ENCODE data around the gene TGFBR2. TPM values are rescaled to one million over a fixed set of nuclear protein-coding genes. Genes with fewer than 3 reads are reported as not detected.

Gene TGFBR2
- total RNA-seq, 1 donor from 2014 or later = 221 TPM

GRCh38 chr3:30679045-30679444 lies 72.6 kb downstream of the TGFBR2 start:
- intact Hi-C loops (cut with DNase I) = no loop called here
- DNase-seq (ENCODE audit: low spot score) (no peak), ATAC-seq (no peak)

DNA sequence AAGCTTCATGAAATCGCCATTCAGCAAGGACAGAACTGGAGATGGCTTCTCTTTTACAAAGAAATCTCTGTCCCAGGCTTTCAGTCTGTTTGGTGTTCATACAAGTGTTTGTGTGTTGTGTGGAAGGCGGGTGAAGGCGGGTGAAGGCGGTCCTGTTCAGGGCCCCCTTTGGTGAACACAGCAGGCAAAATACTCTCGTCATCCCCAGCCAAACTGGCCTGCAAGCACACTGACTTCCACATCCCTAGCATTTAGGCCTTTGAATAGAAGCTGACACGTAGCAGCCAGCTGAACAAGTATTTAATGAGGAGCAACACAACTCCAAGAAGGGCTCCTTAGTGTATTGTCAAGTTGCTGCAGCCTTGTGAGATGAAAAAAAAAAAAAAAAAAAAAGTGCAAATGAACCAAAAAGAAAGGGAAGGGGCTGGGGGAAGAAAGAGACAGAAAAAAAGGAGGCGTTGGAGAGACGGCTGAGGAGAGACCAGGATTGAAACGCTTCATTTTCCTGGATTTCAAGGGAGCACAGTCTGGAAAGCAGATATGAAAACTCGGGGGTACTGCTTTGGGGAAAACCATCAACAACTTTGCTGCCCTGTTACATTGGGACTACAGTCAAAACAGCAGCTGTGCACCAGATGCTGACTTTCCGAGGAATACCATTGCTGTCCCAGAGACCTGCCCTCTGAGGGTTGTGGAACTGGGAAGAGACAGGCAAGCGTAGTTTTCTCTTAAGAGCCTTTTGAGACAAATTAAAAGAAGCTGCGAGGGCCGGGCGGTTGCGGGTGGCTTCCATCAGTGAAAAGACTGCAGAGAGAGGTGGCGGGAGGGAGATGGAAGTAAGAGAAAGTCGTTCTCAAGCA lies 74.6 kb downstream of the TGFBR2 start:
- DNase-seq (ENCODE audit: low spot score) (peak; percentile 79), ATAC-seq (peak; percentile 82)
- intact Hi-C loops (cut with DNase I) = no loop called here

DNA sequence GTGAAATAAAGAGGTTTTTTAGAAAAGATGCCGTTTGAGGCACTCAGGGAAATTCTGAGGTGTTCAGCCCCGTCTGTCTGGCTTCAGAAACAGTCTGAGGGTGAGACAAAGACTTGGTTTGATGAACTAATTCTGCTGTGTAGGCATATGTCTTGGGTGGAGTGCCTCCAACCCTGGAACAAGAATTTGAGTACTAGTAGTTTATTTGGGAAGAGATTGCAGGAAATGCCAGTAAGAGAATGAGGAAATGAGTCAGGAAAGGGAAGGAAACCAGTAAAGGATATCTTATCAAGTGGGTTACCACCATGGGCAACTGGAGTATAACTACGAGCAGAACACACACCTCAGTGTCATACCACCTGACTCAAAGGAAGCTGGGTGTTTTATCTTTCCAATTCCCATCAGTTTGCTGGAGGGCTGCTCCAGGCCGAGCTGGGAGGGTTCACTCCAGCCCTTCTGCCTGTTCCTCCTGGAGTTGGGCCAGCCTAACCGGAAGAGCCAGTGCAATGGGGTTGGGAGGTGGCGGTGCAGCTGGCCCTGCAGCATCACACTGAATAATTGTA lies 75.3 kb downstream of the TGFBR2 start:
- peak; percentile 46 for ATAC-seq
- DNase-seq (ENCODE audit: low spot score) = no peak
- intact Hi-C loops (cut with DNase I) = no loop called here

GRCh38 chr3:30682434-30683155 lies 76.2 kb downstream of the TGFBR2 start:
- intact Hi-C loops (cut with DNase I) = no loop called here
- ATAC-seq = no peak
- DNase-seq (ENCODE audit: low spot score) = no peak

DNA sequence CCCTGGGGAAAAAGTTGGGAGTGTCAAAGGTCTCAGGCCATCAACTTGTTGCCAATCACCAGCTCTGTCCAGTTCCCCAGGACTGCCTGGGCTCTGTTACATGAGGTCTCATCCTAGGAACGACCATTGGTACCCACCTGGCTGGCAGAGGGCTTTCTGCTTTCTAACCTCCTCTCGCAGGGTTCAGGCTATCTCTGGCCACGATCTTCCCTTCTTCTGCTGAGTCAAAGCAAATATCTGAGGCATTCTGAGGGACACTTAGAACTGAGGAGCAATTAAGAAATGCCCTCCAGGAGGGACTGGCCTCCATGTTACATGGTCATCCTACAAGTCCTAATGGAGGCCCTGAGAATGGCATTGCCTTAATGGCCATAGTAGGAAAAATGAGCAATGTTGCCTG lies 77.4 kb downstream of the TGFBR2 start:
- ATAC-seq = no peak
- intact Hi-C loops (cut with DNase I) = no loop called here
- no peak for DNase-seq (ENCODE audit: low spot score)

GRCh38 chr3:30684356-30684755 lies 78.0 kb downstream of the TGFBR2 start:
- no peak for ATAC-seq
- intact Hi-C loops (cut with DNase I) = no loop called here
- no peak for DNase-seq (ENCODE audit: low spot score)

DNA sequence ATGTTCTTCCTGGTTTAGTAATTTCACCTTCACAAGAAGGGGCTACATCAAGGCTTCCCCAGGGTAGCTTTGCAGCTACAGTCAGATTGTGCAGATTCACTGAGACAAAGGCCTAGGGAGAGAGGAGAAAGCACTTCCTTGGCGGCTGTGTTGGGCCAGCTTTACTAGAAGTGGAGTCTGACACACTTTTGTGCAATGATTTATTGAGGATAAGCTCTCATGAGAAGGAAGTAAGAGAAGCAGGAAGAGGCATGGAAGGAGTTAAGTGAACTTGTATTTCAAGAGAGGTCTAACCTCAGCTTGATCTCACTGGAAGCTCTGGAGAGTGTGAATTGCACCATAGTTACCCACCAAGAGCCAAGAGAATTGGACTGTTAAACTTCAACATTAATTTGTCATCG lies 78.9 kb downstream of the TGFBR2 start:
- ATAC-seq = peak; percentile 19
- no peak for DNase-seq (ENCODE audit: low spot score)
- intact Hi-C loops (cut with DNase I) = no loop called here

- intact Hi-C loops (cut with DNase I) = no loop called here
- ATAC-seq = no peak
- no peak for DNase-seq (ENCODE audit: low spot score)
These were observed 79.8 kb downstream of the TGFBR2 start for GRCh38 chr3:30686176-30686575.

DNA sequence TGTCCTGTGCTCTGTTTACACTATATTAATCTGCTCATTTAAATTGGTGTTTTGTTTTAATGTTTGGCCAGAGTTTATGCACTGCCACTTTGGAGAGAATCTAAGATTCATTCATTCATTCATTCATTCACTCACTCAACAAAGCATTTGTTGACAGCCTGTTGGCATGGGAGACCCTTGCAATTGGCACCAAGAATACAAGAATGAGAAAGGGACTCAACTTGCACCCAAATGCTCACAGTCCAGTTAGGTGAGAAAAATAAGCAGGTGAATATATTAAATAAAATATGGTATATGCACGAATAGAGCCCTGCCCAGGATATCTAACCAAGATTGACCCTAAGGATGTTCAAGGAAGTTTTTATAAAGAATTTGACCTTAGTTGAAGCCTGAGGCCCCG lies 80.4 kb downstream of the TGFBR2 start:
- intact Hi-C loops (cut with DNase I) = no loop called here
- DNase-seq (ENCODE audit: low spot score) = no peak
- ATAC-seq = no peak

GRCh38 chr3:30687930-30688570 lies 81.6 kb downstream of the TGFBR2 start:
- intact Hi-C loops (cut with DNase I) = no loop called here
- ATAC-seq = no peak

GRCh38 chr3:30688776-30689641 lies 82.6 kb downstream of the TGFBR2 start:
- no peak for DNase-seq (ENCODE audit: low spot score)
- intact Hi-C loops (cut with DNase I) = no loop called here
- ATAC-seq = peak; percentile 25

More at GRCh38 chr3:30687930-30688570, 81.6 kb downstream of the TGFBR2 start:
- no peak for DNase-seq (ENCODE audit: low spot score)

DNA sequence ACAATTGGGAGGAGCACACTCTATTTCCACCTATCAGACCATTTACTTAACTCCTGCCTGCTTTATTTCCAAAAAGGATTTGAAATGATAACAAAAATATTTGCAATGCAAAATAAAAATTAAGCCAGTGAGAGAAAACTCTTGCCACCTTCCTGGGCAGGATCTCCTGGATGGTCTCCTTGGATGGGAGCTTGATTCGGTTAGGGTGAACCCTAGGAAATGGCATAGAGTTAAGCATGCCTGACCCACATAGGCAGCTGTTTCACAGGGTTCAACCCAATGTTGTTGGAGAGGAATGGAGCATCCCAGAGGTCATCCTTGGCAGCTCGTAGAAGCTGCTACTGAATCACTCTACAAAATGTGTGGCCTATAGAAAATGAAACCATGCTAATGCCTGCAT lies 83.8 kb downstream of the TGFBR2 start:
- DNase-seq (ENCODE audit: low spot score) (no peak), ATAC-seq (no peak)
- intact Hi-C loops (cut with DNase I) = no loop called here

GRCh38 chr3:30691249-30691880 lies 85.0 kb downstream of the TGFBR2 start:
- DNase-seq (ENCODE audit: low spot score) = no peak
- no peak for ATAC-seq
- intact Hi-C loops (cut with DNase I) = no loop called here

DNA sequence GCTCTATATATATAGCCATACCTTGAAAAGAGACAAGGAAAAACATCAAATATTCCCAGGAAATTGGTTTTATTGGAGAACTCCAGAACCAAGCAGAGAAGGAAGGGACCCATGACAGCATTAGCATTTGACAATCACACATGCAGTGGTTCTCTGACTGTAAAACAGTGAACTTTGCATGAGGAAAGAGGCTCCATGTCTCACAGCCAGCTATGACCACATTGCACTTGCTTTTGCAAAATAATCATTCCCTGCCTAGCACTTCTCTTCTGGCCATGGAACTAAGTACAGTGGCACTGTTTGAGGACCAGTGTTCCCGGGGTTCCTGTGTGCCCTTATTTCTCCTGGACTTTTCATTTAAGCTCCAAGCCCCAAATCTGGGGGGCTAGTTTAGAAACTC lies 85.5 kb downstream of the TGFBR2 start:
- ATAC-seq (peak; percentile 11), DNase-seq (ENCODE audit: low spot score) (no peak)
- intact Hi-C loops (cut with DNase I) = no loop called here

DNA sequence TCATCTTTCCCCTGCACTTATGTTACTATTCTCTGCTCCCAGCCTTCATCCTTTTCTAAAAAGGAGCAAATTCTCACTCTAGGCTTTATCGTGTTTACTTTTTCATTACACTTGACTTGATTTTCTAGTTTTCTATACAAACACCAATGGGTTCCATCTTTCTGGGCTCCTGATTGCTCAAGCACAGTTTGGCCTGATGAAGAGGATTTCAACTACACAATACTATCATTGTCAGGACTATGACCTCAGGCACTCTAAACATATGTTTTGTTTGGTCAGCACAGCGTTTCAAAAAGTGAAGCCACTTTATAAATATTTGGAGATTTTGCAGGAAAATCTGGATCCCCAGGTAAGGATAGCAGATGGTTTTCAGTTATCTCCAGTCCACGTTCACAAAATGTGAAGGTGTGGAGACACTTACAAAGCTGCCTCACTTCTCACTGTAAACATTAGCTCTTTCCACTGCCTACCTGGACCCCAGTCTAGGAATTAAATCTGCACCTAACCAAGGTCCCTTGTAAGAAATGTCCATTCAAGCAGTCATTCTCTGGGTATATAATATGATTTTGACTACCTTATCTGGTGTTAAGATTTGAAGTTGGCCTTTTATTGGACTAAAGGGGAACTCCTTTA lies 86.2 kb downstream of the TGFBR2 start:
- no peak for DNase-seq (ENCODE audit: low spot score)
- ATAC-seq = no peak
- intact Hi-C loops (cut with DNase I) = no loop called here

- DNase-seq (ENCODE audit: low spot score) (no peak), ATAC-seq (peak; percentile 86)
- intact Hi-C loops (cut with DNase I) = no loop called here
These were observed 87.2 kb downstream of the TGFBR2 start for GRCh38 chr3:30693470-30694120.

GRCh38 chr3:30694148-30694547 lies 87.7 kb downstream of the TGFBR2 start:
- intact Hi-C loops (cut with DNase I) = no loop called here
- no peak for DNase-seq (ENCODE audit: low spot score)
- no peak for ATAC-seq
